OCI-LY1 (cell line): ENCODE data around the gene TMEM256.

ENCODE experiments used
- EZH2 ChIP-seq: fragments of 200-600 bp; sonication (generic), shearing (Covaris generic); IDR thresholded peaks from 2 replicates; pipeline ENCODE4 v1.8.0; 2017; ENCODE audit warnings: borderline replicate concordance, mixed run types, mild to moderate bottlenecking, antibody characterized with exemption, low read length, moderate library complexity, mixed read lengths
- TF ChIP-seq, protein P1 (sequence below): fragments of 200-600 bp; sonication (generic), shearing (Covaris generic); IDR thresholded peaks from 2 replicates; pipeline ENCODE4 v1.5.1; 2017; ENCODE audit warnings: mild to moderate bottlenecking, antibody characterized with exemption, low read length, moderate library complexity, mixed read lengths

DNA sequence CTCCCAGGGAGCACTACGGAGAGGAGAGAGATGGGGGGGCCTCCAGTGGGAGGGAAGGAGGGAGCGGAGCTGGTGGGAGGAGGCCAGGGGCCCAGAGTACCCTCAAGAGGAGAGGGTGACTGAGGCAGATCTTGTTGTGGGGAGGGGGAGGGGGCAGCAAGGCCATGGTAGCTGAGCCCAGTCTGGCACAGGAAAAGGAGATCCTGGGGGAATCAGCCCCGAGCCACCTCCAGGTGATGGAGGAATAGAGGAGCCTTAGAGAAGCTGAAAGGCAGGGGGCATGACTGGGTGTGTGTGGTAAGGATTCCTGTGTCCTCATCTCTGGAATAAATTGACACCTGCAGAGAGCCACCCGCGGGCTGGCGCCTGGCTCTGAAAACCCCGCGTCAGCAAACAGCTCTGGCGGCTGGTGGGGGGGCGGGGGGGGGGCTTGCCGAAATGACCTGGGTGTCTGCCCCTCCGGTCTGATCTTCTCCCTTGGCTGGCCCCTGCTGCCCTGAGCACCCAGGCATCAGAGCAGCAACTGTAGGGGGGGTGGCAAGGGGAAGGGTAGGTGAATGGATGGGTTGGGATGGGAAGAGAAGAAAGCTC is 2.4 kb upstream of the TMEM256 start:
- TF ChIP-seq, protein P1, sequence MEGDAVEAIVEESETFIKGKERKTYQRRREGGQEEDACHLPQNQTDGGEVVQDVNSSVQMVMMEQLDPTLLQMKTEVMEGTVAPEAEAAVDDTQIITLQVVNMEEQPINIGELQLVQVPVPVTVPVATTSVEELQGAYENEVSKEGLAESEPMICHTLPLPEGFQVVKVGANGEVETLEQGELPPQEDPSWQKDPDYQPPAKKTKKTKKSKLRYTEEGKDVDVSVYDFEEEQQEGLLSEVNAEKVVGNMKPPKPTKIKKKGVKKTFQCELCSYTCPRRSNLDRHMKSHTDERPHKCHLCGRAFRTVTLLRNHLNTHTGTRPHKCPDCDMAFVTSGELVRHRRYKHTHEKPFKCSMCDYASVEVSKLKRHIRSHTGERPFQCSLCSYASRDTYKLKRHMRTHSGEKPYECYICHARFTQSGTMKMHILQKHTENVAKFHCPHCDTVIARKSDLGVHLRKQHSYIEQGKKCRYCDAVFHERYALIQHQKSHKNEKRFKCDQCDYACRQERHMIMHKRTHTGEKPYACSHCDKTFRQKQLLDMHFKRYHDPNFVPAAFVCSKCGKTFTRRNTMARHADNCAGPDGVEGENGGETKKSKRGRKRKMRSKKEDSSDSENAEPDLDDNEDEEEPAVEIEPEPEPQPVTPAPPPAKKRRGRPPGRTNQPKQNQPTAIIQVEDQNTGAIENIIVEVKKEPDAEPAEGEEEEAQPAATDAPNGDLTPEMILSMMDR = no peak
- TF ChIP-seq EZH2 = no peak
